ENCODE measurements around the gene NIT1.
A peak's percentile ranks its signal among the peaks of the same experiment; 100 is the strongest.

NIT1 gene

GRCh38 chr1:161140755-161141400 is 23.0 kb downstream of the NIT1 start:
- H3K4me2 ChIP-seq (ENCODE audit: low read depth, low read length, poor library complexity, severe bottlenecking): no peak overlapping the region
- TF ChIP-seq EZH2phosphoT487 (conservative IDR thresholded peaks at IDR 0.05; ENCODE audit: low read length) (no peak), CTCF (IDR thresholded peaks at IDR 0.05; ENCODE audit: insufficient read depth, low read length, poor library complexity, severe bottlenecking) (no peak)
- no peaks in the 10 kb centered on the region for H3K9me2 ChIP-seq (replicated peaks; ENCODE audit: insufficient read depth, low read length)
- peaks cover 12% of the 10 kb centered on the region for H3F3A ChIP-seq (ENCODE audit: insufficient read depth)
- H3K27me3 ChIP-seq (ENCODE audit: low read length): no peaks in the 10 kb centered on the region
- H2AFZ ChIP-seq (ENCODE audit: low read depth, low read length, severe bottlenecking): no peak overlapping the region
- no peaks in the 10 kb centered on the region for H3K36me3 ChIP-seq (ENCODE audit: low read length)
- H3K9ac ChIP-seq (ENCODE audit: low read length): no peak overlapping the region
- H3K4me3 ChIP-seq (ENCODE audit: insufficient read depth, low read length, poor library complexity, severe bottlenecking): no peak overlapping the region
- no peaks in the 10 kb centered on the region for H4K20me1 ChIP-seq (ENCODE audit: low read depth, low read length)
- no peaks in the 10 kb centered on the region for H3K79me2 ChIP-seq (ENCODE audit: insufficient read depth, low read length)
- no peaks in the 10 kb centered on the region for H3K9me3 ChIP-seq (ENCODE audit: insufficient read depth, low read length)
- H3K27ac ChIP-seq (ENCODE audit: low read depth, low read length): no peak overlapping the region

GRCh38 chr1:161145832-161146231 is 27.9 kb downstream of the NIT1 start:
- peaks cover 5% of the 10 kb centered on the region; the same call in 1 of the 2 replicates for H3F3A ChIP-seq (ENCODE audit: insufficient read depth)
- no peaks in the 10 kb centered on the region for H3K9me2 ChIP-seq (replicated peaks; ENCODE audit: insufficient read depth, low read length)
- no peak overlapping the region for H3K4me3 ChIP-seq (ENCODE audit: insufficient read depth, low read length, poor library complexity, severe bottlenecking)
- no peak overlapping the region for H3K9ac ChIP-seq (ENCODE audit: low read length)
- H3K36me3 ChIP-seq (ENCODE audit: low read length): no peaks in the 10 kb centered on the region
- TF ChIP-seq CTCF (IDR thresholded peaks at IDR 0.05; ENCODE audit: insufficient read depth, low read length, poor library complexity, severe bottlenecking) (no peak), EZH2phosphoT487 (conservative IDR thresholded peaks at IDR 0.05; ENCODE audit: low read length) (no peak)
- no peaks in the 10 kb centered on the region for H4K20me1 ChIP-seq (ENCODE audit: low read depth, low read length)
- no peaks in the 10 kb centered on the region for H3K27me3 ChIP-seq (ENCODE audit: low read length)
- no peaks in the 10 kb centered on the region for H3K9me3 ChIP-seq (ENCODE audit: insufficient read depth, low read length)
- H3K4me2 ChIP-seq (ENCODE audit: low read depth, low read length, poor library complexity, severe bottlenecking): no peak overlapping the region
- H2AFZ ChIP-seq (ENCODE audit: low read depth, low read length, severe bottlenecking): no peak overlapping the region
- H3K27ac ChIP-seq (ENCODE audit: low read depth, low read length): no peak overlapping the region
- H3K79me2 ChIP-seq (ENCODE audit: insufficient read depth, low read length): no peaks in the 10 kb centered on the region

GRCh38 chr1:161153176-161153575 is 35.3 kb downstream of the NIT1 start:
- peak overlapping the region; percentile 69 for H2AFZ ChIP-seq (ENCODE audit: low read depth, low read length, severe bottlenecking)
- no peaks in the 10 kb centered on the region for H3K27me3 ChIP-seq (ENCODE audit: low read length)
- TF ChIP-seq EZH2phosphoT487 (conservative IDR thresholded peaks at IDR 0.05; ENCODE audit: low read length) (no peak), CTCF (IDR thresholded peaks at IDR 0.05; ENCODE audit: insufficient read depth, low read length, poor library complexity, severe bottlenecking) (no peak)
- H3K4me3 ChIP-seq (ENCODE audit: insufficient read depth, low read length, poor library complexity, severe bottlenecking): peak overlapping the region; percentile 77
- H3K9ac ChIP-seq (ENCODE audit: low read length): peak overlapping the region; percentile 70
- H3K9me2 ChIP-seq (replicated peaks; ENCODE audit: insufficient read depth, low read length): no peaks in the 10 kb centered on the region
- H3K4me2 ChIP-seq (ENCODE audit: low read depth, low read length, poor library complexity, severe bottlenecking): peak overlapping the region; percentile 89
- no peaks in the 10 kb centered on the region for H4K20me1 ChIP-seq (ENCODE audit: low read depth, low read length)
- H3K27ac ChIP-seq (ENCODE audit: low read depth, low read length): peak overlapping the region; percentile 85
- peaks cover 5% of the 10 kb centered on the region for H3F3A ChIP-seq (ENCODE audit: insufficient read depth)
- H3K36me3 ChIP-seq (ENCODE audit: low read length): no peaks in the 10 kb centered on the region
- no peaks in the 10 kb centered on the region for H3K9me3 ChIP-seq (ENCODE audit: insufficient read depth, low read length)
- peaks cover 4% of the 10 kb centered on the region; the same call in 1 of the 2 replicates for H3K79me2 ChIP-seq (ENCODE audit: insufficient read depth, low read length)
